ENCODE data around the gene L3MBTL1.

Gene L3MBTL1

GRCh38 chr20:43559147-43559987 lies 51.9 kb downstream of the L3MBTL1 start:
- Histone ChIP-seq H3K23ac (ENCODE audit: low read depth, low read length, poor library complexity) (no peak overlapping the region), H3K4ac (ENCODE audit: low read length) (no peak overlapping the region), H4K91ac (ENCODE audit: low read depth, low read length, poor library complexity) (no peak overlapping the region), H3K27me3 (ENCODE audit: control insufficient read depth in 3 of 3, insufficient read depth in 3 of 3, low read depth in 1 of 3, low read length in 3 of 3) (no peaks in the 10 kb centered on the region), H3K4me3 (ENCODE audit: low read length in 2 of 2) (no peak overlapping the region), H2BK120ac (ENCODE audit: low read depth, low read length) (no peak overlapping the region), H2BK5ac (ENCODE audit: low read length) (no peak overlapping the region), H2AK5ac (ENCODE audit: low read depth, low read length) (no peak overlapping the region), H2BK15ac (ENCODE audit: low read length) (no peak overlapping the region), H2BK12ac (ENCODE audit: low read length) (no peak overlapping the region), H3K36me3 (replicated peaks in 1 of 2; ENCODE audit: control insufficient read depth in 2 of 2, insufficient read depth in 2 of 2, low read length in 2 of 2) (no peaks in the 10 kb centered on the region), H3K79me1 (ENCODE audit: low read depth, low read length) (no peaks in the 10 kb centered on the region), H3K18ac (ENCODE audit: low read length) (no peak overlapping the region), H3K4me2 (ENCODE audit: insufficient read depth, low read length, poor library complexity, severe bottlenecking) (no peak overlapping the region), H2AFZ (ENCODE audit: low read length) (no peak overlapping the region), H3K9me3 (replicated peaks in 1 of 2; ENCODE audit: control insufficient read depth in 2 of 2, insufficient read depth in 1 of 2, low read depth in 1 of 2, low read length in 2 of 2) (no peaks in the 10 kb centered on the region), H3K27ac (replicated peaks; ENCODE audit: low read length) (no peak overlapping the region), H3K9ac (ENCODE audit: low read depth, low read length, poor library complexity) (no peak overlapping the region), H3K14ac (ENCODE audit: low read length) (no peak overlapping the region), H3K4me1 (ENCODE audit: control insufficient read depth in 2 of 2, insufficient read depth in 1 of 2, low read depth in 1 of 2, low read length in 2 of 2) (peaks cover 0 to 3% of the 10 kb centered on the region in 2 donors), H4K8ac (ENCODE audit: low read depth, low read length) (no peak overlapping the region)
- no peak for DNase-seq (ENCODE audit: low spot score)
- no CpG with 5 or more reads among the region's 8 CpGs for WGBS, 2 donors (ENCODE audit: extremely low coverage in 2 of 2, insufficient read length in 2 of 2, insufficient replicate concordance in 1 of 2)

GRCh38 chr20:43560974-43561373 lies 53.5 kb downstream of the L3MBTL1 start:
- Histone ChIP-seq H2AK5ac (ENCODE audit: low read depth, low read length) (no peak overlapping the region), H3K36me3 (replicated peaks in 1 of 2; ENCODE audit: control insufficient read depth in 2 of 2, insufficient read depth in 2 of 2, low read length in 2 of 2) (no peaks in the 10 kb centered on the region), H3K27me3 (ENCODE audit: control insufficient read depth in 3 of 3, insufficient read depth in 3 of 3, low read depth in 1 of 3, low read length in 3 of 3) (no peaks in the 10 kb centered on the region), H2BK120ac (ENCODE audit: low read depth, low read length) (no peak overlapping the region), H2AFZ (ENCODE audit: low read length) (no peak overlapping the region), H3K18ac (ENCODE audit: low read length) (no peak overlapping the region), H3K27ac (replicated peaks; ENCODE audit: low read length) (no peak overlapping the region), H4K8ac (ENCODE audit: low read depth, low read length) (no peak overlapping the region), H2BK5ac (ENCODE audit: low read length) (no peak overlapping the region), H3K9me3 (replicated peaks in 1 of 2; ENCODE audit: control insufficient read depth in 2 of 2, insufficient read depth in 1 of 2, low read depth in 1 of 2, low read length in 2 of 2) (no peaks in the 10 kb centered on the region), H3K79me1 (ENCODE audit: low read depth, low read length) (no peaks in the 10 kb centered on the region), H3K4me2 (ENCODE audit: insufficient read depth, low read length, poor library complexity, severe bottlenecking) (no peak overlapping the region), H2BK12ac (ENCODE audit: low read length) (no peak overlapping the region), H3K4me1 (ENCODE audit: control insufficient read depth in 2 of 2, insufficient read depth in 1 of 2, low read depth in 1 of 2, low read length in 2 of 2) (peaks cover 0 to 3% of the 10 kb centered on the region in 2 donors), H3K4me3 (ENCODE audit: low read length in 2 of 2) (no peak overlapping the region), H3K23ac (ENCODE audit: low read depth, low read length, poor library complexity) (no peak overlapping the region), H3K14ac (ENCODE audit: low read length) (no peak overlapping the region), H3K9ac (ENCODE audit: low read depth, low read length, poor library complexity) (no peak overlapping the region), H4K91ac (ENCODE audit: low read depth, low read length, poor library complexity) (no peak overlapping the region), H3K4ac (ENCODE audit: low read length) (no peak overlapping the region), H2BK15ac (ENCODE audit: low read length) (no peak overlapping the region)
- WGBS, 2 donors (ENCODE audit: extremely low coverage in 2 of 2, insufficient read length in 2 of 2, insufficient replicate concordance in 1 of 2) = no CpG with 5 or more reads among the region's 3 CpGs
- no peak for DNase-seq (ENCODE audit: low spot score)

DNA sequence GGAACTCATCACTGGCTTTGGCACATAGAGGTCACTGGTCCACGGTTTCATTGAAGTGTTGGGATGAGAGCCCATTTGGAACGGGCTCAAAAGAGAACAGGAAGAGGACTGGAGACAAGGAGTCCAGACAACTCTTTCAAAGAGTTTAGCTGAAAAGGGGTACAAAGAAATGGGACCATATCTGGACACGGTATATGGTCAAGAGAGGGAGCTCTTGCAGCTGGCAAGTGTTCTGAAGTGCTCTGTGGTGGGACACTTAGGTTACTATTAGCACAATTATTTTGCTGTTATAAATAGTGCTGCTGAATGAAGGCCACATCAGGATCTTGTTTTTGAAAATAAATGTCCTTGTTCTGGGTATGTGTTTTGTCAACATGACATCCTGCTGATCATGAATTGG lies 55.9 kb downstream of the L3MBTL1 start:
- no peak overlapping the region for H3K9ac ChIP-seq (ENCODE audit: low read depth, low read length, poor library complexity)
- H2BK12ac ChIP-seq (ENCODE audit: low read length) = no peak overlapping the region
- H2BK120ac ChIP-seq (ENCODE audit: low read depth, low read length) = no peak overlapping the region
- H2AFZ ChIP-seq (ENCODE audit: low read length) = no peak overlapping the region
- no peak overlapping the region for H3K27ac ChIP-seq (replicated peaks; ENCODE audit: low read length)
- no peak overlapping the region for H3K4me3 ChIP-seq (ENCODE audit: low read length in 2 of 2)
- no peak overlapping the region for H4K91ac ChIP-seq (ENCODE audit: low read depth, low read length, poor library complexity)
- WGBS, 2 donors (ENCODE audit: extremely low coverage in 2 of 2, insufficient read length in 2 of 2, insufficient replicate concordance in 1 of 2) = no CpG with 5 or more reads among the region's 3 CpGs
- H2BK15ac ChIP-seq (ENCODE audit: low read length) = no peak overlapping the region
- H3K4ac ChIP-seq (ENCODE audit: low read length) = no peak overlapping the region
- no peak for DNase-seq (ENCODE audit: low spot score)
- peaks cover 0 to 3% of the 10 kb centered on the region in 2 donors for H3K4me1 ChIP-seq (ENCODE audit: control insufficient read depth in 2 of 2, insufficient read depth in 1 of 2, low read depth in 1 of 2, low read length in 2 of 2)
- no peak overlapping the region for H3K14ac ChIP-seq (ENCODE audit: low read length)
- no peaks in the 10 kb centered on the region for H3K36me3 ChIP-seq (replicated peaks in 1 of 2; ENCODE audit: control insufficient read depth in 2 of 2, insufficient read depth in 2 of 2, low read length in 2 of 2)
- H3K4me2 ChIP-seq (ENCODE audit: insufficient read depth, low read length, poor library complexity, severe bottlenecking) = no peak overlapping the region
- H3K18ac ChIP-seq (ENCODE audit: low read length) = no peak overlapping the region
- H2AK5ac ChIP-seq (ENCODE audit: low read depth, low read length) = no peak overlapping the region
- no peak overlapping the region for H3K23ac ChIP-seq (ENCODE audit: low read depth, low read length, poor library complexity)
- H3K9me3 ChIP-seq (replicated peaks in 1 of 2; ENCODE audit: control insufficient read depth in 2 of 2, insufficient read depth in 1 of 2, low read depth in 1 of 2, low read length in 2 of 2) = no peaks in the 10 kb centered on the region
- no peak overlapping the region for H2BK5ac ChIP-seq (ENCODE audit: low read length)
- H4K8ac ChIP-seq (ENCODE audit: low read depth, low read length) = no peak overlapping the region
- peaks cover 0 to 3% (median 0%) of the 10 kb centered on the region in 3 experiments for H3K27me3 ChIP-seq (ENCODE audit: control insufficient read depth in 3 of 3, insufficient read depth in 3 of 3, low read depth in 1 of 3, low read length in 3 of 3)
- H3K79me1 ChIP-seq (ENCODE audit: low read depth, low read length) = no peaks in the 10 kb centered on the region

DNA sequence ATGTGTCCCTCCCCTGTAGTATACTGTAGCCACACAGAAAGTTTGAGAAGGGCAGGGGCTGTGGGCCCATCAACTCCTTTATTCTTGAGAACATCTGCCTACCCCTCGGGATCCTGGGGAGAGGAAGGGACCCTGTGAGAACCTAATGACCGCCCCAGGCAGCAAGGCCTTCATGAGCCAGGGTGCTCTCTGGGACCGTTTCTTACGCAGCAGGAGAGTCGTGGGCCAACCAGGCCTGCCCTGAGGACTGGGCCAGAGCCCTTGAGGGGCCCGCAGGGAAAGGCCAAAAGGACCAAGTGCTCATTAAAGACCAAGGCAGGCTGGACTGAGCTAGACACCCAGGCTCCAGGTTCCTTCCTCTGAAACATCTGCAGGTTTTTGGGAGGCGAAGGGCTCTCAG lies 56.5 kb downstream of the L3MBTL1 start:
- H3K23ac ChIP-seq (ENCODE audit: low read depth, low read length, poor library complexity) = no peak overlapping the region
- H2BK5ac ChIP-seq (ENCODE audit: low read length) = no peak overlapping the region
- no peak for DNase-seq (ENCODE audit: low spot score)
- no peak overlapping the region for H2AK5ac ChIP-seq (ENCODE audit: low read depth, low read length)
- no peak overlapping the region for H3K9ac ChIP-seq (ENCODE audit: low read depth, low read length, poor library complexity)
- H3K79me1 ChIP-seq (ENCODE audit: low read depth, low read length) = no peaks in the 10 kb centered on the region
- H2BK120ac ChIP-seq (ENCODE audit: low read depth, low read length) = peak overlapping the region; percentile 4
- no peak overlapping the region for H3K4me2 ChIP-seq (ENCODE audit: insufficient read depth, low read length, poor library complexity, severe bottlenecking)
- no peak overlapping the region for H2BK15ac ChIP-seq (ENCODE audit: low read length)
- no peak overlapping the region for H3K27ac ChIP-seq (replicated peaks; ENCODE audit: low read length)
- no CpG with 5 or more reads among the region's 7 CpGs for WGBS, 2 donors (ENCODE audit: extremely low coverage in 2 of 2, insufficient read length in 2 of 2, insufficient replicate concordance in 1 of 2)
- no peak overlapping the region for H4K91ac ChIP-seq (ENCODE audit: low read depth, low read length, poor library complexity)
- H3K18ac ChIP-seq (ENCODE audit: low read length) = no peak overlapping the region
- H3K4ac ChIP-seq (ENCODE audit: low read length) = no peak overlapping the region
- H2BK12ac ChIP-seq (ENCODE audit: low read length) = no peak overlapping the region
- no peaks in the 10 kb centered on the region for H3K4me1 ChIP-seq (ENCODE audit: control insufficient read depth in 2 of 2, insufficient read depth in 1 of 2, low read depth in 1 of 2, low read length in 2 of 2)
- H3K4me3 ChIP-seq (ENCODE audit: low read length in 2 of 2) = no peak overlapping the region
- no peaks in the 10 kb centered on the region for H3K9me3 ChIP-seq (replicated peaks in 1 of 2; ENCODE audit: control insufficient read depth in 2 of 2, insufficient read depth in 1 of 2, low read depth in 1 of 2, low read length in 2 of 2)
- peaks cover 0 to 3% (median 0%) of the 10 kb centered on the region in 3 experiments for H3K27me3 ChIP-seq (ENCODE audit: control insufficient read depth in 3 of 3, insufficient read depth in 3 of 3, low read depth in 1 of 3, low read length in 3 of 3)
- no peak overlapping the region for H3K14ac ChIP-seq (ENCODE audit: low read length)
- H4K8ac ChIP-seq (ENCODE audit: low read depth, low read length) = no peak overlapping the region
- H3K36me3 ChIP-seq (replicated peaks in 1 of 2; ENCODE audit: control insufficient read depth in 2 of 2, insufficient read depth in 2 of 2, low read length in 2 of 2) = no peaks in the 10 kb centered on the region
- no peak overlapping the region for H2AFZ ChIP-seq (ENCODE audit: low read length)

All from neuronal stem cell (in vitro differentiated cells).